NCI-H2029 (cell line): ENCODE results near the gene RAB27B.

Experiments
- DNase-seq: peaks from one replicate; lab custom pipeline; 2025; lab: John Stamatoyannopoulos, UW

RAB27B gene

GRCh38 chr18:54871231-54871630 lies 43.0 kb downstream of the RAB27B start:
- DNase-seq = no peak

- no peak for DNase-seq
Observed at GRCh38 chr18:54872681-54873080, 44.4 kb downstream of the RAB27B start.

GRCh38 chr18:54873884-54874255 lies 45.6 kb downstream of the RAB27B start:
- DNase-seq = no peak

GRCh38 chr18:54875063-54875462 lies 46.8 kb downstream of the RAB27B start:
- no peak for DNase-seq

- DNase-seq = no peak
Observed at GRCh38 chr18:54877076-54877475, 48.8 kb downstream of the RAB27B start.

- DNase-seq = no peak
Observed at GRCh38 chr18:54878159-54878622, 49.9 kb downstream of the RAB27B start.

- DNase-seq = no peak
Observed at GRCh38 chr18:54878659-54879358, 50.5 kb downstream of the RAB27B start.

- no peak for DNase-seq
Observed at GRCh38 chr18:54879691-54880090, 51.4 kb downstream of the RAB27B start.

- no peak for DNase-seq
Observed at GRCh38 chr18:54880395-54881105, 52.3 kb downstream of the RAB27B start.

GRCh38 chr18:54881229-54881768 lies 53.0 kb downstream of the RAB27B start:
- no peak for DNase-seq

GRCh38 chr18:54882318-54882717 lies 54.0 kb downstream of the RAB27B start:
- no peak for DNase-seq

GRCh38 chr18:54883816-54884604 lies 55.7 kb downstream of the RAB27B start:
- DNase-seq = no peak

- no peak for DNase-seq
Observed at GRCh38 chr18:54888378-54888777, 60.1 kb downstream of the RAB27B start.

GRCh38 chr18:54888933-54889332 lies 60.7 kb downstream of the RAB27B start:
- DNase-seq = no peak

GRCh38 chr18:54899500-54899899 lies 71.2 kb downstream of the RAB27B start:
- no peak for DNase-seq

- no peak for DNase-seq
Observed at GRCh38 chr18:54900290-54900689, 72.0 kb downstream of the RAB27B start.

GRCh38 chr18:54904581-54904980 lies 76.3 kb downstream of the RAB27B start:
- DNase-seq = no peak

GRCh38 chr18:54905629-54906028 lies 77.4 kb downstream of the RAB27B start:
- no peak for DNase-seq

GRCh38 chr18:54906331-54907185 lies 78.3 kb downstream of the RAB27B start:
- DNase-seq = no peak

- no peak for DNase-seq
Observed at GRCh38 chr18:54909538-54909937, 81.3 kb downstream of the RAB27B start.

GRCh38 chr18:54910161-54910919 lies 82.1 kb downstream of the RAB27B start:
- no peak for DNase-seq
